Spinal cord (tissue), 10 donors: ENCODE measurements around the gene WFDC12. TPM values are rescaled to one million over a fixed set of nuclear protein-coding genes. Genes with fewer than 3 reads are reported as not detected.
"Not testable (repeated sequence)": the region's sequence is repeated elsewhere in the genome, so short reads cannot be mapped to it uniquely, and the experiment has no call there.

Experiments used
- DNase-seq, 6 donors: peaks; one replicate each; pipeline versions ENCODE4 v3.0.0 to v3.0.0-alpha.2; 2013 to 2015; ENCODE audit warnings: low spot score in 6 of 6, low read depth in 4 of 6
- H3K27ac ChIP-seq: one replicate; pipeline ENCODE4 v1.5.1; 2013; ENCODE audit warnings: low read depth, low read length, control low read depth
- H3K27me3 ChIP-seq: one replicate; pipeline ENCODE4 v1.6.1; 2013; ENCODE audit warnings: low read length; ENCODE audit not compliant: control insufficient read depth, insufficient read depth
- H3K36me3 ChIP-seq: one replicate; pipeline ENCODE4 v1.6.1; 2013; ENCODE audit warnings: low read length; ENCODE audit not compliant: control insufficient read depth, insufficient read depth
- H3K4me1 ChIP-seq: one replicate; pipeline ENCODE4 v1.6.1; 2013; ENCODE audit warnings: low read length; ENCODE audit not compliant: control insufficient read depth, insufficient read depth
- H3K4me3 ChIP-seq: one replicate; pipeline ENCODE4 v1.5.1; 2013; ENCODE audit warnings: low read depth, low read length, control low read depth
- H3K9me3 ChIP-seq: one replicate; pipeline ENCODE4 v1.6.1; 2013; ENCODE audit warnings: low read length; ENCODE audit not compliant: control insufficient read depth, insufficient read depth
- WGBS: methylation state at CpG from one replicate; pipeline ENCODE4 v1.1.5; 2013; ENCODE audit warnings: missing lambda C conversion rate; ENCODE audit not compliant: insufficient coverage; 5-methylcytosine and 5-hydroxymethylcytosine counted together
- long read RNA-seq, 4 donors: transcript quantifications; one replicate each; lab custom pipeline, GENCODE V29; 2026
- polyA plus RNA-seq, 2 donors: library from polyadenylated mRNA; unstranded; fragments of 120-200 nt; gene quantifications; one replicate each; pipeline ENCODE4 v1.2.1, GENCODE V29; 2013; ENCODE audit not compliant: insufficient read length in 2 of 2
- total RNA-seq, 2 donors: library from RNA; depleted of rRNA in 1 of 2; stranded (reverse); fragments of 120-200 nt in 1 of 2; fragments of >200 nt in 1 of 2; gene quantifications; one replicate each; pipeline versions ENCODE4 v1.2.3 to v1.2.4, GENCODE V29; 2013 to 2014
- donor health status: healthy.

The WFDC12 gene
- total RNA-seq (not detected), polyA plus RNA-seq (not detected)
- long read RNA-seq, donor 1 = 0 reads
- long read RNA-seq, donor 2 = 0 reads
- long read RNA-seq, donor 3 = 0 reads
- long read RNA-seq, donor 4 = 0 reads

- DNase-seq = no peak
- WGBS = 79% methylated on average over 4 of the region's 6 CpGs
- no peaks in the 10 kb centered on the region for H3K36me3 ChIP-seq
- H3K9me3 ChIP-seq = no peaks in the 10 kb centered on the region
- no peak within 1 kb of the TSS for H3K4me3 ChIP-seq
- H3K4me1 ChIP-seq = no peaks in the 10 kb centered on the region
- no peak within 1 kb of the TSS for H3K27ac ChIP-seq
- H3K27me3 ChIP-seq = peaks cover 3% of the 10 kb centered on the region
Measured at GRCh38 chr20:45124365-45124764, at the start of gene WFDC12. Gene WFDC12 (minus strand): TSS chr20:45124465. CDS start chr20:45124447, 18 bp downstream.

- Histone ChIP-seq H3K9me3 (peaks cover 5% of the 10 kb centered on the region), H3K4me3 (no peak overlapping the region), H3K27me3 (no peaks in the 10 kb centered on the region), H3K27ac (no peak overlapping the region), H3K36me3 (no peaks in the 10 kb centered on the region), H3K4me1 (no peaks in the 10 kb centered on the region)
- WGBS = 57% methylated on average over 1 of the region's 1 CpG
- DNase-seq = no peak
Measured at GRCh38 chr20:45173522-45173921, 49.3 kb upstream of the WFDC12 start.

GRCh38 chr20:45164906-45165305 is 40.6 kb upstream of the WFDC12 start:
- Histone ChIP-seq H3K27ac (no peak overlapping the region), H3K27me3 (no peaks in the 10 kb centered on the region), H3K36me3 (no peaks in the 10 kb centered on the region), H3K9me3 (peaks cover 8% of the 10 kb centered on the region), H3K4me3 (no peak overlapping the region), H3K4me1 (no peaks in the 10 kb centered on the region)
- no CpG with 5 or more reads among the region's 1 CpG for WGBS
- DNase-seq = no peak

- WGBS = 64% methylated on average over 1 of the region's 1 CpG
- Histone ChIP-seq H3K36me3 (no peaks in the 10 kb centered on the region), H3K4me1 (peaks cover under 1% of the 10 kb centered on the region), H3K9me3 (peaks cover 2% of the 10 kb centered on the region), H3K27ac (no peak overlapping the region), H3K27me3 (no peaks in the 10 kb centered on the region), H3K4me3 (no peak overlapping the region)
- no peak for DNase-seq
Measured at GRCh38 chr20:45163083-45163803, 39.0 kb upstream of the WFDC12 start.

GRCh38 chr20:45157962-45158361 is 33.7 kb upstream of the WFDC12 start:
- no peaks in the 10 kb centered on the region for H3K27me3 ChIP-seq
- 40% methylated on average over 1 of the region's 1 CpG for WGBS
- DNase-seq = peak; percentile 53 to 91 (median 79)

GRCh38 chr20:45156713-45157112 is 32.4 kb upstream of the WFDC12 start:
- WGBS = no CpG with 5 or more reads among the region's 2 CpGs
- peaks cover 2% of the 10 kb centered on the region for H3K27me3 ChIP-seq
- no peak for DNase-seq

More at GRCh38 chr20:45157962-45158361, 33.7 kb upstream of the WFDC12 start:
- no peaks in the 10 kb centered on the region for H3K9me3 ChIP-seq
- H3K36me3 ChIP-seq = no peaks in the 10 kb centered on the region
- no peak overlapping the region for H3K4me3 ChIP-seq
- H3K27ac ChIP-seq = peak overlapping the region; percentile 61
- H3K4me1 ChIP-seq = peaks cover 2% of the 10 kb centered on the region

GRCh38 chr20:45154794-45155193 is 30.5 kb upstream of the WFDC12 start:
- H3K27ac ChIP-seq, H3K4me1 ChIP-seq, H3K27me3 ChIP-seq, H3K9me3 ChIP-seq, DNase-seq, H3K4me3 ChIP-seq, H3K36me3 ChIP-seq: not testable (repeated sequence)
- no CpG with 5 or more reads among the region's 1 CpG for WGBS

More at GRCh38 chr20:45156713-45157112, 32.4 kb upstream of the WFDC12 start:
- H3K9me3 ChIP-seq = no peaks in the 10 kb centered on the region
- H3K36me3 ChIP-seq = no peaks in the 10 kb centered on the region
- H3K27ac ChIP-seq = no peak overlapping the region
- peaks cover 2% of the 10 kb centered on the region for H3K4me1 ChIP-seq
- no peak overlapping the region for H3K4me3 ChIP-seq

GRCh38 chr20:45154183-45154582 is 29.9 kb upstream of the WFDC12 start:
- DNase-seq = no peak
- Histone ChIP-seq H3K27me3 (peaks cover 4% of the 10 kb centered on the region), H3K9me3 (no peaks in the 10 kb centered on the region), H3K4me1 (peaks cover 2% of the 10 kb centered on the region), H3K36me3 (no peaks in the 10 kb centered on the region), H3K4me3 (no peak overlapping the region), H3K27ac (no peak overlapping the region)
- WGBS = 53% methylated on average over 2 of the region's 3 CpGs

GRCh38 chr20:45153752-45154151 is 29.5 kb upstream of the WFDC12 start:
- no peaks in the 10 kb centered on the region for H3K9me3 ChIP-seq
- peaks cover 4% of the 10 kb centered on the region for H3K27me3 ChIP-seq
- H3K36me3 ChIP-seq = no peaks in the 10 kb centered on the region
- DNase-seq = peak in 1 of 6 donors; percentile 3
- no peak overlapping the region for H3K27ac ChIP-seq
- H3K4me3 ChIP-seq = no peak overlapping the region
- 89% methylated on average over 1 of the region's 1 CpG for WGBS
- H3K4me1 ChIP-seq = peaks cover 2% of the 10 kb centered on the region

- peaks cover 4% of the 10 kb centered on the region for H3K27me3 ChIP-seq
- H3K4me3 ChIP-seq = no peak overlapping the region
- H3K9me3 ChIP-seq = no peaks in the 10 kb centered on the region
- no peaks in the 10 kb centered on the region for H3K36me3 ChIP-seq
- no peak for DNase-seq
- H3K4me1 ChIP-seq = peaks cover under 1% of the 10 kb centered on the region
- 74% methylated on average over 3 of the region's 3 CpGs for WGBS
- H3K27ac ChIP-seq = no peak overlapping the region
Measured at GRCh38 chr20:45153147-45153546, 28.9 kb upstream of the WFDC12 start.
